SJCRH30 (cell line): ENCODE data around the gene CPLX1. TPM values are rescaled to one million over a fixed set of nuclear protein-coding genes. Genes with fewer than 3 reads are reported as not detected.

ENCODE experiments used
- total RNA-seq: library from RNA; depleted of rRNA; stranded (reverse); fragments of >200 nt; shearing (Covaris generic); gene quantifications from 2 replicates; pipeline ENCODE4 v1.2.3, GENCODE V29; 2014; rRNA removed

Gene CPLX1
- total RNA-seq, 1 experiment from 2014 or later = 0.59 TPM

Other genes with a start within 250 kb of the CPLX1 start
- gene TMEM271, start 249.8 kb downstream of the CPLX1 start, total RNA-seq = 1.4 TPM in 2 replicates
- 0.03 TPM in 1 of 2 replicates, not detected in the other for gene PDE6B, start 200.6 kb downstream of the CPLX1 start, total RNA-seq
- gene ATP5ME, start 151.9 kb downstream of the CPLX1 start, total RNA-seq = 338 and 409 TPM in 2 replicates
- gene MYL5, start 151.6 kb downstream of the CPLX1 start, total RNA-seq = 3.2 and 3.4 TPM in 2 replicates
- 0.13 TPM in 1 of 2 replicates, not detected in the other for gene SLC49A3, start 137.0 kb downstream of the CPLX1 start, total RNA-seq
- gene PCGF3, start 120.3 kb downstream of the CPLX1 start, total RNA-seq = 50.3 and 60.4 TPM in 2 replicates
- gene GAK, start 106.2 kb upstream of the CPLX1 start, total RNA-seq = 74.2 and 81.1 TPM in 2 replicates
- 4.3 and 6.8 TPM in 2 replicates for gene TMEM175, start 106.3 kb upstream of the CPLX1 start, total RNA-seq
- gene DGKQ, start 147.4 kb upstream of the CPLX1 start, total RNA-seq = 2.4 and 2.8 TPM in 2 replicates
- 1.8 and 2.3 TPM in 2 replicates for gene IDUA, start 160.9 kb upstream of the CPLX1 start, total RNA-seq
- not detected in 2 replicates for gene SLC26A1, start 167.3 kb upstream of the CPLX1 start, total RNA-seq
- 45.3 and 51.2 TPM in 2 replicates for gene FGFRL1, start 185.5 kb upstream of the CPLX1 start, total RNA-seq